Nephron (organoid): Measurements from ENCODE around the gene UGT1A10.

Experiments used
- H3K27ac Mint-ChIP-seq, 3 experiments: 2 replicates each; pipeline ENCODE4 v1.8.0; 2020; ENCODE audit warnings: mixed read lengths in 3 of 3, mild to moderate bottlenecking in 2 of 3, moderate library complexity in 1 of 3
- H3K27me3 Mint-ChIP-seq: 2 replicates; pipeline ENCODE4 v1.8.0; 2021; ENCODE audit warnings: low read depth, mild to moderate bottlenecking, moderate library complexity, mixed read lengths
- H3K36me3 Mint-ChIP-seq: 2 replicates; pipeline ENCODE4 v1.8.0; 2020; ENCODE audit warnings: low read depth, mixed read lengths
- H3K4me1 Mint-ChIP-seq: 2 replicates; pipeline ENCODE4 v1.8.0; 2020; ENCODE audit warnings: mixed read lengths
- H3K4me3 Mint-ChIP-seq, 3 experiments: 2 replicates each; pipeline ENCODE4 v1.8.0; 2020; ENCODE audit warnings: mild to moderate bottlenecking in 3 of 3, mixed read lengths in 3 of 3, moderate library complexity in 2 of 3
- H3K9me3 Mint-ChIP-seq: 2 replicates; pipeline ENCODE4 v1.8.0; 2020; ENCODE audit warnings: mixed read lengths
- TF ChIP-seq, protein P1 (sequence below), 3 experiments: fragments of 200-600 bp; sonication (generic); IDR thresholded peaks; one replicate each; pipeline ENCODE4 v1.5.0; 2021; ENCODE audit warnings: antibody characterized with exemption in 3 of 3; ENCODE audit not compliant: unreplicated experiment in 3 of 3

The UGT1A10 gene

DNA sequence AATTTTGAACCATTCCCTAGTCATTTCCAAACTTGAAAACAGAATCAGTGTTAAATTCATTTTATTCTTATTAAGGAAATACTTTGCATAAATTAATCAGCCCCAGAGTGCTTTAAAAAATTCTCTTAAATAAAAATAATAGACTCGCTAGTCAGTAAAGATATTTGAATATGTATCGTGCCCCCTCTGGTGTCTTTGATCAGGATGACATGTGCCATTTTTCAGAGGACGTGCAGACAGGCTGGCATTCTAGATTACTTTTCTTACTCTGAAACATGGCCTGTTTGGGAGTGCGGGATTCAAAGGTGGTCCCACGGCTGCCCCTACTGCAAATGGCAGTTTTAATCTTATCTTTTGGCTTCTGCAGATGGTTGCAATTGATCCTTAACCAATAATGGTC, 136.3 kb downstream of the UGT1A10 start:
- Mint-ChIP-seq H3K27me3 (peaks cover 7% of the 10 kb centered on the region), H3K9me3 (peaks cover 4% of the 10 kb centered on the region), H3K36me3 (no peaks in the 10 kb centered on the region), H3K27ac (no peak overlapping the region), H3K4me3 (no peak overlapping the region), H3K4me1 (no peaks in the 10 kb centered on the region)
- TF ChIP-seq, protein P1, sequence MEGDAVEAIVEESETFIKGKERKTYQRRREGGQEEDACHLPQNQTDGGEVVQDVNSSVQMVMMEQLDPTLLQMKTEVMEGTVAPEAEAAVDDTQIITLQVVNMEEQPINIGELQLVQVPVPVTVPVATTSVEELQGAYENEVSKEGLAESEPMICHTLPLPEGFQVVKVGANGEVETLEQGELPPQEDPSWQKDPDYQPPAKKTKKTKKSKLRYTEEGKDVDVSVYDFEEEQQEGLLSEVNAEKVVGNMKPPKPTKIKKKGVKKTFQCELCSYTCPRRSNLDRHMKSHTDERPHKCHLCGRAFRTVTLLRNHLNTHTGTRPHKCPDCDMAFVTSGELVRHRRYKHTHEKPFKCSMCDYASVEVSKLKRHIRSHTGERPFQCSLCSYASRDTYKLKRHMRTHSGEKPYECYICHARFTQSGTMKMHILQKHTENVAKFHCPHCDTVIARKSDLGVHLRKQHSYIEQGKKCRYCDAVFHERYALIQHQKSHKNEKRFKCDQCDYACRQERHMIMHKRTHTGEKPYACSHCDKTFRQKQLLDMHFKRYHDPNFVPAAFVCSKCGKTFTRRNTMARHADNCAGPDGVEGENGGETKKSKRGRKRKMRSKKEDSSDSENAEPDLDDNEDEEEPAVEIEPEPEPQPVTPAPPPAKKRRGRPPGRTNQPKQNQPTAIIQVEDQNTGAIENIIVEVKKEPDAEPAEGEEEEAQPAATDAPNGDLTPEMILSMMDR (IDR thresholded peaks at IDR 0.05; ENCODE audit: unreplicated experiment in 3 of 3), result no peak

GRCh38 chr2:233773854-233774253, 137.6 kb downstream of the UGT1A10 start:
- Mint-ChIP-seq H3K9me3 (peaks cover 10% of the 10 kb centered on the region), H3K4me3 (no peak overlapping the region), H3K36me3 (no peaks in the 10 kb centered on the region), H3K27me3 (peaks cover 7% of the 10 kb centered on the region), H3K4me1 (no peaks in the 10 kb centered on the region), H3K27ac (no peak overlapping the region)
- TF ChIP-seq, protein P1 (IDR thresholded peaks at IDR 0.05; ENCODE audit: unreplicated experiment in 3 of 3), result no peak

- Mint-ChIP-seq H3K36me3 (no peaks in the 10 kb centered on the region), H3K4me3 (no peak overlapping the region), H3K4me1 (no peaks in the 10 kb centered on the region), H3K27me3 (peaks cover 7% of the 10 kb centered on the region), H3K27ac (no peak overlapping the region), H3K9me3 (peaks cover 10% of the 10 kb centered on the region)
- TF ChIP-seq, protein P1 (IDR thresholded peaks at IDR 0.05; ENCODE audit: unreplicated experiment in 3 of 3), result no peak
These were observed 139.2 kb downstream of the UGT1A10 start for GRCh38 chr2:233775414-233775813.

DNA sequence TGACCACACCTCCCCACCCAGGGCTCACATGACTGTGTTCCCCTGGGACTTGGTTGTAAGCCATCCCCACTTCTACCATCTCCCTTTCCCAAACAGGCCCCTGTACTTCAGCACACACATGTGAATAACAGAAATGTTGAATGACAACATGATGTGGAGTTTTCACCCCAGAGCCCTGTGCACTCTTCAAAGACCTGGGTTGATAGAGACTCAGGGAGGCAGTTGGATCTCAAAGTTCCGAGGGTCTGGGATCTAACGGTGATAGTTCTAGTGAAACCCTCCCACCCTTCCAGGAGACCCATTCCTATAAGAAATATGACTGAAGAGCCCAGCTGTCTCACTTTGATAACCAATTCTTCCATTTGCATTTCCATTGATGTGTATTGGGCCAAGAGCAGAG, 141.8 kb downstream of the UGT1A10 start, which contains the start of gene MROH2A:
MROH2A (plus strand) TSS at position 301 of the 400 bp plus-strand sequence. CDS start 1,029 bp downstream, outside the sequence.
- Mint-ChIP-seq H3K27me3 (peaks cover 4% of the 10 kb centered on the region), H3K4me1 (no peaks in the 10 kb centered on the region), H3K4me3 (no peak within 1 kb of the TSS), H3K27ac (no peak within 1 kb of the TSS), H3K36me3 (no peaks in the 10 kb centered on the region), H3K9me3 (peaks cover 18% of the 10 kb centered on the region)
- TF ChIP-seq, protein P1 (IDR thresholded peaks at IDR 0.05; ENCODE audit: unreplicated experiment in 3 of 3), result no peak

DNA sequence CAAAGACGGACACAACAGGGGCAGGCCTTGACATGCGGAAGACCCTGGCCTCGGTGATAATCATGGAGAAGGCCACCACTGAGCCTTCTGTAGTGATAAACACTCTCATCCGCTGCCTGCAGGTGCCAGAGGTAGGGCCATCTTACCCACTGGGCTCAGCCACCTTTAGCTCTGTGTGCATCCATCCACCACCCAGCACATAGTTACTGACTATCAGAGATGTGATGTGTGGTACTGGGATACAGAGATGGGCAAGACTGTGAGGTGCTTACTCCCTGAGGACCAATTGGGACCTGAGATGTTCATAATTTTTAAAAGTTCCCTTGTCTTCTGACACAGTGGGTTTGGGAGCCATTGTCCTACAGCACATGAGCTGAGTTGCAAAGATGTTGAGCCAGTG, 143.5 kb downstream of the UGT1A10 start:
- Mint-ChIP-seq H3K36me3 (no peaks in the 10 kb centered on the region), H3K4me3 (no peak overlapping the region), H3K27ac (no peak overlapping the region), H3K9me3 (peaks cover 20% of the 10 kb centered on the region), H3K27me3 (peaks cover 4% of the 10 kb centered on the region), H3K4me1 (no peaks in the 10 kb centered on the region)
- TF ChIP-seq, protein P1 (IDR thresholded peaks at IDR 0.05; ENCODE audit: unreplicated experiment in 3 of 3), result no peak

- H3K27me3 Mint-ChIP-seq, result no peaks in the 10 kb centered on the region
- TF ChIP-seq, protein P1 (IDR thresholded peaks at IDR 0.05; ENCODE audit: unreplicated experiment in 3 of 3), result no peak
- H3K36me3 Mint-ChIP-seq, result no peaks in the 10 kb centered on the region
- H3K27ac Mint-ChIP-seq, result no peak overlapping the region
- H3K9me3 Mint-ChIP-seq, result peaks cover 20% of the 10 kb centered on the region
- H3K4me1 Mint-ChIP-seq, result no peaks in the 10 kb centered on the region
- no peak overlapping the region for H3K4me3 Mint-ChIP-seq
These were observed 144.5 kb downstream of the UGT1A10 start for GRCh38 chr2:233780771-233781170.
